SK-N-SH treated with all-trans-retinoic acid at 6 μM for 48 hours (cell line): Measurements from ENCODE around the gene SETD1A.
"Not testable (repeated sequence)": the region's sequence is repeated elsewhere in the genome, so short reads cannot be mapped to it uniquely, and the experiment has no call there.

ENCODE experiments used
- BACH2 ChIP-seq: fragments of 250-450 bp; sonication (Bioruptor Pico); IDR thresholded peaks from 2 replicates; pipeline ENCODE4 v1.9.0; 2021; ENCODE audit warnings: mild to moderate bottlenecking, borderline replicate concordance
- CSRNP3 ChIP-seq: fragments of 250-450 bp; sonication (Bioruptor Pico); IDR thresholded peaks from 2 replicates; pipeline ENCODE4 v1.5.1; 2021; ENCODE audit warnings: mild to moderate bottlenecking, moderate library complexity
- PATZ1 ChIP-seq: fragments of 250-450 bp; sonication (Bioruptor Pico); IDR thresholded peaks from 2 replicates; pipeline ENCODE4 v1.8.0; 2020; ENCODE audit warnings: mild to moderate bottlenecking, moderate library complexity, borderline replicate concordance
- RARB ChIP-seq: fragments of 250-450 bp; sonication (Bioruptor Pico); IDR thresholded peaks from 2 replicates; pipeline ENCODE4 v1.8.0; 2021; ENCODE audit warnings: mild to moderate bottlenecking, moderate library complexity
- SNAI2 ChIP-seq: fragments of 250-450 bp; sonication (Bioruptor Pico); IDR thresholded peaks from 2 replicates; pipeline ENCODE4 v1.5.0; 2020; ENCODE audit warnings: mild to moderate bottlenecking, moderate library complexity
- TOX ChIP-seq: fragments of 250-450 bp; sonication (Bioruptor Pico); IDR thresholded peaks from 2 replicates; pipeline ENCODE4 v1.8.0; 2021; ENCODE audit warnings: mild to moderate bottlenecking, moderate library complexity, borderline replicate concordance
- TSHZ2 ChIP-seq: fragments of 250-450 bp; sonication (Bioruptor Pico); IDR thresholded peaks from 2 replicates; pipeline ENCODE4 v1.5.0; 2020; ENCODE audit warnings: mild to moderate bottlenecking, moderate library complexity
- ZNF8 ChIP-seq: fragments of 450-650 bp; formaldehyde crosslinking; IDR thresholded peaks from 2 replicates; pipeline ENCODE4 v1.5.0; 2020; ENCODE audit warnings: mild to moderate bottlenecking, moderate library complexity

- not testable (repeated sequence) for TF ChIP-seq RARB (CRISPR knock-in tag); TOX (CRISPR knock-in tag); BACH2 (CRISPR knock-in tag); PATZ1 (CRISPR knock-in tag); ZNF8 (CRISPR knock-in tag); CSRNP3 (CRISPR knock-in tag); SNAI2; TSHZ2 (CRISPR knock-in tag)
Observed at GRCh38 chr16:31017756-31018155, 60.2 kb downstream of the SETD1A start.
